Fibroblast of mammary gland (primary cell): Measurements from ENCODE around the gene PMAIP1.
A peak's percentile ranks its signal among the peaks of the same experiment; 100 is the strongest.
"Not testable (repeated sequence)": the region's sequence is repeated elsewhere in the genome, so short reads cannot be mapped to it uniquely, and the experiment has no call there.

Experiments
- DNase-seq: peaks from one replicate; pipeline ENCODE4 v3.0.0-alpha.2; 2010; ENCODE audit warnings: low read depth
- H3K4me3 ChIP-seq: 2 replicates; pipeline ENCODE4 v1.5.1; 2011; ENCODE audit warnings: low read depth, mild to moderate bottlenecking, low read length, moderate library complexity; ENCODE audit not compliant: control insufficient read depth
- CTCF ChIP-seq: conservative IDR thresholded peaks from 2 replicates; pipeline ENCODE4 v1.5.1; 2011; ENCODE audit warnings: low read depth, low read length, inconsistent platforms; ENCODE audit not compliant: control insufficient read depth, insufficient read depth

The PMAIP1 gene

GRCh38 chr18:59885579-59886163 is 14.1 kb upstream of the PMAIP1 start:
- TF ChIP-seq CTCF = no peak
- DNase-seq = peak; percentile 90
- H3K4me3 ChIP-seq = peak overlapping the region; percentile 29

DNA sequence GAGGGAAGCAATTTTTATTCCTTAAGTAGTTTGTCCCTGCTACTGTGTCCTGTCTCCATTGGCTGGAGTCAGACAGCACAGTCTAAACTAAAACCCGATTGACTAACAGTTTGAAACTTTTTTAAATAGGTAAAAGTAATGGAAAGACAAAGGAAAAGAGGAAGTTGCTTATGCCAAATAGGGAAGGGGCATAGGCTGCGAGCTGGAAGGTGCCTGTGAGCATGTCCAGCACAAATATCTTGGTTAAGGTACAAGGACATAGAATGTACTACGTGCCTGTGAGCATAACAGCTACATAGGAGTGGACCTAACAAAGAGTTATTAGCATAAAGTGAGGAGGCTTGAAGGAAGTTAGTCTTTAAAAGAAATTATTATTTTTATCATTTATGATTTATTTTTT is 13.4 kb upstream of the PMAIP1 start:
- DNase-seq, H3K4me3 ChIP-seq: not testable (repeated sequence)

DNA sequence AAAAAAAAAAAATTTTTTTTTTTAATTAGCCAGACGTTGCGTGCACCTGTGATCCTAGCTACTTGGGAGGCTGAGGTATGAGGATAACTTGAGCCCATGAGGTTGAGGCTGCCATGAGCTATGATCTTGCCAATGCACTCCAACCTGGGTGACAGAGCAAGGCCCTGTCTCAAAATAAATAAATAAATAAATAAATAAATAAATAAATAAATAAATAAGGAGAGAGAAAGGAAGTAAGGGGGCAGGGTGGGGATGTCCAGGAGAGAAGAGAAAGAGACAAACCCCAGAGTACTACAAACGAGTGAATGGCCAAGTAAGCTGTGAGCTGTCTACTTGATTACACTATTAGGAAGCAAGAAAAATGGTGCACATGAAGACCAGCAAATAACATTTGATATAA is 7.7 kb upstream of the PMAIP1 start:
- H3K4me3 ChIP-seq = no peak overlapping the region
- DNase-seq = no peak
- no peak for TF ChIP-seq CTCF

GRCh38 chr18:59893971-59894370 is 5.8 kb upstream of the PMAIP1 start:
- H3K4me3 ChIP-seq = no peak overlapping the region
- DNase-seq = peak; percentile 47
- no peak for TF ChIP-seq CTCF

DNA sequence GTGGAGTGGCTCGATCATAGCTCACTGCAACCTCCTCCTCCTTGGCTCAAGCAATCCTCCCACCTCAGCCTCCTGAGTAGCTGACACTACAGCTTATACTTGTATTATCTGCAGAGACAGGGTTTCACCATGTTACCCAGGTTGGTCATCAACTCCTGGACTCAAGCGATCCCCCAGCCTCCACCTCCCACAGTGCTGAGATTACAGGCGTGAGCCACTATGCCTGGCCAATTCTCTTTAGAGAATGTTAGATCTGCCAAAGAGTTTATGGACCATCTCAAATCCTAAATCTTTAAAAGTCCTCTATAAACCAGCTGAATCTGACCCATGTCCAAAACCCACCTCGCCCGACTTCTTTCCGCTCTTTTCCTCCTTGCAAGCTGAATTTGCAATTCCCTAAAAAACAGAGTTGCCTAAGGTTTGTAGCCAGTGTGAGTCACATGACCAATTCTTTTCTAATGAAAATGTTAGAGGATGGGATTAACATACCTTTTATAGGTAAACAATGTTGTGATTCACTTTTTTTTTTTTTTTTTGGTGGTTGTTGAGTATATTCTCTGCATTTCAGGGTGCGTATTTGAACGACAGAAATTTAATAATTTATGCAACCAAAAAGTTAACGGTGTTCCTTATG is 2.4 kb upstream of the PMAIP1 start:
- DNase-seq = no peak
- no peak overlapping the region for H3K4me3 ChIP-seq
- TF ChIP-seq CTCF = no peak

- TF ChIP-seq CTCF = no peak
- H3K4me3 ChIP-seq = no peak overlapping the region
- DNase-seq = no peak
Observed at GRCh38 chr18:59898093-59898492, 1.7 kb upstream of the PMAIP1 start.

- no peak for DNase-seq
- no peak for TF ChIP-seq CTCF
- H3K4me3 ChIP-seq = peak overlapping the region; percentile 66
Observed at GRCh38 chr18:59898609-59899297, 1.0 kb upstream of the PMAIP1 start.
